Retinal pigment epithelial cell (primary cell): ENCODE results near the gene CUX1.
"Not testable (repeated sequence)": the region's sequence is repeated elsewhere in the genome, so short reads cannot be mapped to it uniquely, and the experiment has no call there.

Experiments
- DNase-seq: peaks from one replicate; pipeline ENCODE4 v3.0.0-alpha.2; 2010; ENCODE audit warnings: low read depth
- H3K4me3 ChIP-seq: 2 replicates; pipeline ENCODE4 v1.5.1; 2011; ENCODE audit warnings: mild to moderate bottlenecking, low read length, control low read depth, moderate library complexity
- TF ChIP-seq, protein P1 (sequence below): conservative IDR thresholded peaks from 2 replicates; pipeline ENCODE4 v1.5.1; 2011; ENCODE audit warnings: low read depth, low read length, control low read depth, inconsistent platforms

CUX1 gene

GRCh38 chr7:101865455-101865854, 48.0 kb downstream of the CUX1 start:
- DNase-seq, result no peak
- no peak overlapping the region for H3K4me3 ChIP-seq
- TF ChIP-seq, protein P1, sequence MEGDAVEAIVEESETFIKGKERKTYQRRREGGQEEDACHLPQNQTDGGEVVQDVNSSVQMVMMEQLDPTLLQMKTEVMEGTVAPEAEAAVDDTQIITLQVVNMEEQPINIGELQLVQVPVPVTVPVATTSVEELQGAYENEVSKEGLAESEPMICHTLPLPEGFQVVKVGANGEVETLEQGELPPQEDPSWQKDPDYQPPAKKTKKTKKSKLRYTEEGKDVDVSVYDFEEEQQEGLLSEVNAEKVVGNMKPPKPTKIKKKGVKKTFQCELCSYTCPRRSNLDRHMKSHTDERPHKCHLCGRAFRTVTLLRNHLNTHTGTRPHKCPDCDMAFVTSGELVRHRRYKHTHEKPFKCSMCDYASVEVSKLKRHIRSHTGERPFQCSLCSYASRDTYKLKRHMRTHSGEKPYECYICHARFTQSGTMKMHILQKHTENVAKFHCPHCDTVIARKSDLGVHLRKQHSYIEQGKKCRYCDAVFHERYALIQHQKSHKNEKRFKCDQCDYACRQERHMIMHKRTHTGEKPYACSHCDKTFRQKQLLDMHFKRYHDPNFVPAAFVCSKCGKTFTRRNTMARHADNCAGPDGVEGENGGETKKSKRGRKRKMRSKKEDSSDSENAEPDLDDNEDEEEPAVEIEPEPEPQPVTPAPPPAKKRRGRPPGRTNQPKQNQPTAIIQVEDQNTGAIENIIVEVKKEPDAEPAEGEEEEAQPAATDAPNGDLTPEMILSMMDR, result no peak

GRCh38 chr7:101866328-101866727, 48.9 kb downstream of the CUX1 start:
- TF ChIP-seq, protein P1, result no peak
- DNase-seq, result no peak
- no peak overlapping the region for H3K4me3 ChIP-seq

DNA sequence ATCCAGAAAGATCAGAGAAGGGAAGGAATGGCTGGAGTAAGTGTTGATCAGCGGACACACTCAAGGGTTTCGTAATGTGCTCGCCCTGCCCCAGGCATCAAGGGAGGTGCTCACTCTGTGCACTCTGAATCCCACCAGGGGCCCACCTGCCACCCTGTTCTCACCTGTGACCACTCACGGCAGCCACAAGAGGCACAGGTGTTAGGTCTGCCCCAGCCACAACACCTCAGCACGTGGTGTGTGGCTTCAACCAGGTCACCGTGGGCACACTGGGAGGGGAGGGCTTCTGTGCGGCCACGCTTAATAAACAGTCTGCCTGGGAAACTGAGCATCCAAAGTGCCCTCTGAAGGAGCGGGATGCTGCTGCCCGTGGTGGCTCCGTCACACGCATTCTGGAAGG, 49.8 kb downstream of the CUX1 start:
- no peak overlapping the region for H3K4me3 ChIP-seq

DNA sequence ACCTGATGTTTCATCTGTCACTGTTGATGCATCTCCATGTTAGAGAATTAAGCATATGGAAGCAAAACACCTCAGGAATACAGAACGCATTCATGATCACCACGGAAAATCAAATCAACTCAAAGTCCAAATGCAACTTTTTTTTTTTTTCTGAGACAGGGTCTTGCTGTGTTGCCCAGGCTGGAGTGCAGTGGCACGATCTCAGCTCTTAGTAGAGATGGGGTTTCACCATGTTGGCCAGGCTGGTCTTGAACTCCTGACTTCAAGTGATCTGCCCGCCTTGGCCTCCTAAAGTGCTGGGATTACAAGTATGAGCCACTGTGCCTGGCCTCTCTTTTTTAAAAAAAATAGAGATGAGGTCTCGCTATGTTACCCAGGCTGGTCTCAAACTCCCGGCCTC, 50.3 kb downstream of the CUX1 start:
- not testable (repeated sequence) for DNase-seq

More for the DNA sequence above, 49.8 kb downstream of the CUX1 start:
- TF ChIP-seq, protein P1, result no peak
- DNase-seq, result no peak

GRCh38 chr7:101868191-101868950, 50.9 kb downstream of the CUX1 start:
- TF ChIP-seq, protein P1, result no peak
- DNase-seq, result no peak
- H3K4me3 ChIP-seq, result no peak overlapping the region

More for the DNA sequence above, 50.3 kb downstream of the CUX1 start:
- not testable (repeated sequence) for H3K4me3 ChIP-seq

- DNase-seq, result no peak
- H3K4me3 ChIP-seq, result no peak overlapping the region
These were observed 51.8 kb downstream of the CUX1 start for GRCh38 chr7:101869026-101869900.

GRCh38 chr7:101869901-101870290, 52.5 kb downstream of the CUX1 start:
- TF ChIP-seq, protein P1, result no peak
- no peak overlapping the region for H3K4me3 ChIP-seq
- no peak for DNase-seq

More at GRCh38 chr7:101869026-101869900, 51.8 kb downstream of the CUX1 start:
- TF ChIP-seq, protein P1, result no peak
